ENCODE measurements around the gene PPP6R2. TPM values are rescaled to one million over a fixed set of nuclear protein-coding genes. Genes with fewer than 3 reads are reported as not detected.
"Not testable (repeated sequence)": the region's sequence is repeated elsewhere in the genome, so short reads cannot be mapped to it uniquely, and the experiment has no call there.

PPP6R2 gene
- total and polyA plus RNA-seq, 2 experiments from 2014 or later: 41.4 to 88.4 TPM

- TF ChIP-seq CTCF (IDR thresholded peaks at IDR 0.05; ENCODE audit: low read depth, low read length): no peak
- H3K9me3 ChIP-seq (ENCODE audit: low read depth): no peaks in the 10 kb centered on the region
Measured at GRCh38 chr22:50326956-50327710, 16.0 kb upstream of the PPP6R2 start, which contains the start of gene DENND6B. DENND6B (minus strand) TSS chr22:50327012; CDS start chr22:50326988, 24 bp downstream.

GRCh38 chr22:50327711-50328019 lies 15.5 kb upstream of the PPP6R2 start:
- H3K27ac ChIP-seq: no peak overlapping the region
- peaks cover 5% of the 10 kb centered on the region for H3K27me3 ChIP-seq
- no peaks in the 10 kb centered on the region for H3K36me3 ChIP-seq
- H3K9me3 ChIP-seq (ENCODE audit: low read depth): no peaks in the 10 kb centered on the region
- peaks cover 4% of the 10 kb centered on the region for H3K4me1 ChIP-seq (ENCODE audit: low read depth)
- TF ChIP-seq CTCF (IDR thresholded peaks at IDR 0.05; ENCODE audit: low read depth, low read length): no peak
- peak overlapping the region; percentile 91 for H3K4me3 ChIP-seq
- no peak for DNase-seq (ENCODE audit: low read depth in 1 of 2, low spot score in 1 of 2)

More at GRCh38 chr22:50326956-50327710, 16.0 kb upstream of the PPP6R2 start, which contains the start of gene DENND6B:
- DNase-seq (ENCODE audit: low read depth in 1 of 2, low spot score in 1 of 2): peak; percentile 89 to 90
- Histone ChIP-seq H3K36me3 (no peaks in the 10 kb centered on the region), H3K27me3 (peaks cover 5% of the 10 kb centered on the region), H3K27ac (peak within 1 kb of the TSS; percentile 54), H3K4me1 (ENCODE audit: low read depth) (peaks cover 4% of the 10 kb centered on the region), H3K4me3 (peak within 1 kb of the TSS; percentile 91)

GRCh38 chr22:50329236-50329635 lies 13.9 kb upstream of the PPP6R2 start:
- H3K9me3 ChIP-seq (ENCODE audit: low read depth): no peaks in the 10 kb centered on the region
- H3K4me3 ChIP-seq: no peak overlapping the region
- peaks cover 5% of the 10 kb centered on the region for H3K27me3 ChIP-seq
- TF ChIP-seq CTCF (IDR thresholded peaks at IDR 0.05; ENCODE audit: low read depth, low read length): no peak
- H3K27ac ChIP-seq: no peak overlapping the region
- peak in 1 of 2 donors; percentile 24 for DNase-seq (ENCODE audit: low read depth in 1 of 2, low spot score in 1 of 2)
- peaks cover 4% of the 10 kb centered on the region for H3K4me1 ChIP-seq (ENCODE audit: low read depth)
- no peaks in the 10 kb centered on the region for H3K36me3 ChIP-seq

GRCh38 chr22:50334433-50334832 lies 8.7 kb upstream of the PPP6R2 start:
- H3K27me3 ChIP-seq; H3K4me3 ChIP-seq; DNase-seq (ENCODE audit: low read depth in 1 of 2, low spot score in 1 of 2); H3K4me1 ChIP-seq (ENCODE audit: low read depth); H3K27ac ChIP-seq; H3K36me3 ChIP-seq; H3K9me3 ChIP-seq (ENCODE audit: low read depth): not testable (repeated sequence)

GRCh38 chr22:50337262-50338041 lies 5.7 kb upstream of the PPP6R2 start:
- Histone ChIP-seq H3K36me3 (no peaks in the 10 kb centered on the region), H3K4me1 (ENCODE audit: low read depth) (no peaks in the 10 kb centered on the region), H3K9me3 (ENCODE audit: low read depth) (no peaks in the 10 kb centered on the region), H3K27me3 (no peaks in the 10 kb centered on the region), H3K27ac (no peak overlapping the region), H3K4me3 (no peak overlapping the region)
- TF ChIP-seq CTCF (IDR thresholded peaks at IDR 0.05; ENCODE audit: low read depth, low read length): no peak
- no peak for DNase-seq (ENCODE audit: low read depth in 1 of 2, low spot score in 1 of 2)
